GM12865 (cell line): ENCODE measurements around the gene BTG1.

Source experiments
- DNase-seq: peaks from one replicate; pipeline ENCODE4 v3.0.0; 2010; ENCODE audit warnings: low read depth
- H3K4me3 ChIP-seq: 2 replicates; pipeline ENCODE4 v1.5.1; 2011; ENCODE audit warnings: mild to moderate bottlenecking, low read depth, low read length, control low read depth
- CTCF ChIP-seq: IDR thresholded peaks from 2 replicates; pipeline ENCODE4 v1.5.1; 2011; ENCODE audit warnings: low read length, control low read depth, low read depth, inconsistent platforms; ENCODE audit not compliant: insufficient read depth; ENCODE audit errors: missing control alignments

Gene BTG1

GRCh38 chr12:92143686-92144630 is 1.7 kb downstream of the BTG1 start:
- DNase-seq = peak; percentile 89
- H3K4me3 ChIP-seq = peak overlapping the region; percentile 97
- TF ChIP-seq CTCF = peak; percentile 71

- DNase-seq = no peak
- no peak for TF ChIP-seq CTCF
- H3K4me3 ChIP-seq = peak overlapping the region; percentile 97
These were observed 2.4 kb downstream of the BTG1 start for GRCh38 chr12:92143258-92143657.

GRCh38 chr12:92142251-92142926 is 3.3 kb downstream of the BTG1 start:
- H3K4me3 ChIP-seq = peak overlapping the region; percentile 97
- no peak for DNase-seq
- TF ChIP-seq CTCF = no peak

- peak; percentile 63 for DNase-seq
- no peak for TF ChIP-seq CTCF
- peak overlapping the region; percentile 97 for H3K4me3 ChIP-seq
These were observed 4.0 kb downstream of the BTG1 start for GRCh38 chr12:92141591-92142121.

GRCh38 chr12:92140896-92141536 is 4.6 kb downstream of the BTG1 start:
- H3K4me3 ChIP-seq = peak overlapping the region; percentile 97
- TF ChIP-seq CTCF = no peak
- no peak for DNase-seq

GRCh38 chr12:92140156-92140555 is 5.5 kb downstream of the BTG1 start:
- no peak for TF ChIP-seq CTCF
- H3K4me3 ChIP-seq = peak overlapping the region; percentile 97
- no peak for DNase-seq
